HL-60/S4 treated with phorbol 12-myristate 13-acetate at 8.2 ng/mL for 4 days and 3 days (cell line): ENCODE results near the gene PM20D2.
"Not testable (repeated sequence)": the region's sequence is repeated elsewhere in the genome, so short reads cannot be mapped to it uniquely, and the experiment has no call there.

ENCODE experiments used
- in situ Hi-C: fragments of 300-500 bp; cut with MboI; formaldehyde crosslinking; loops from 2 replicates; pipeline ENCODE4 v1.15.0; 2022; ENCODE audit warnings: low sequenced_read_pairs

The PM20D2 gene, protein sequence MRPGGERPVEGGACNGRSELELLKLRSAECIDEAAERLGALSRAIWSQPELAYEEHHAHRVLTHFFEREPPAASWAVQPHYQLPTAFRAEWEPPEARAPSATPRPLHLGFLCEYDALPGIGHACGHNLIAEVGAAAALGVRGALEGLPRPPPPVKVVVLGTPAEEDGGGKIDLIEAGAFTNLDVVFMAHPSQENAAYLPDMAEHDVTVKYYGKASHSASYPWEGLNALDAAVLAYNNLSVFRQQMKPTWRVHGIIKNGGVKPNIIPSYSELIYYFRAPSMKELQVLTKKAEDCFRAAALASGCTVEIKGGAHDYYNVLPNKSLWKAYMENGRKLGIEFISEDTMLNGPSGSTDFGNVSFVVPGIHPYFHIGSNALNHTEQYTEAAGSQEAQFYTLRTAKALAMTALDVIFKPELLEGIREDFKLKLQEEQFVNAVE

DNA sequence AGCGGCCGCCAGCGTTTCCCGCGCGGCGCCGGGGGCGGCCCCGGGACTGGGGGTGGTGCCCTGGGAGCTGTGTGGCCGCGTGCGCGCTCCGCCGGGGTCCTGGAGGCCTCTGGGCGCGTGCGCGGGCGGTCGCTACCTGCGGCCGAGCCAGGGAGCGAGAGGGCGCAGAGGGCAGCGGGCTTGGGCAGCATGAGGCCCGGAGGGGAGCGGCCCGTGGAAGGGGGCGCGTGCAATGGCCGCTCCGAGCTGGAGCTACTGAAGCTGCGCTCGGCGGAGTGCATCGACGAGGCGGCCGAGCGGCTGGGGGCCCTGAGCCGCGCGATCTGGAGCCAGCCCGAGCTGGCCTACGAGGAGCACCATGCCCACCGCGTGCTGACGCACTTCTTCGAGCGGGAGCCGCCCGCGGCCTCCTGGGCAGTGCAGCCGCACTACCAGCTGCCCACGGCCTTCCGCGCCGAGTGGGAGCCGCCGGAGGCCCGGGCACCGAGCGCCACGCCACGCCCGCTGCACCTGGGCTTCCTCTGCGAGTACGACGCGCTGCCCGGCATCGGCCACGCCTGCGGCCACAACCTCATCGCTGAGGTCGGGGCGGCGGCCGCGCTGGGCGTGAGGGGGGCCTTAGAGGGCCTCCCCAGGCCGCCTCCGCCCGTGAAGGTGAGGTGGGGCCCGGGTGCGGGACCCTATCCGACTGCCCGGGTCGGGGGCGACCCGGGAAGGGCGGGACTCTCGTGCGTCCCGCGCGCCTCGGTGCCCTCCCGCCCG is at the start of gene PM20D2:
Gene PM20D2 (plus strand): TSS at position 100 of the 762 bp plus-strand sequence. CDS start 90 bp downstream, at position 190.
- in situ Hi-C loops = no loop called here

DNA sequence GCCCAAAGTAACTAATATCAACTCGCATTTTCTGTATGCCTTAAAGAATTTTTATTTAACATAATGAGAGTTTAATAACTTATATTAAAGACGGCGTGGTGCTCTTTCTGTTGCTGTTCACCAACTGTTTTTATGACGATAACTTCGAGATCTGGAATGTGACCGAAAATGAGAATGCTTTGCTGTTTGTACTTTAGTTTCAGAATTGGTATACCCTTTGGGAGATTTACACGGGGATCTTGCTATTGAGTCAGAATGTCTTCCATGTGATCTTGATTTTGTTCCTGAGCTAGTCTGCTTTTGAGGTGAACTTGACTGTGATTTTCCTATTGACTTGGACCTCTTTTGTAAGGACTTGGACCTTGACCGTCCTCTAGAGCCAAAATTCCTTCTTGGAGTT is 47.4 kb upstream of the PM20D2 start:
- in situ Hi-C loops = no loop called here

DNA sequence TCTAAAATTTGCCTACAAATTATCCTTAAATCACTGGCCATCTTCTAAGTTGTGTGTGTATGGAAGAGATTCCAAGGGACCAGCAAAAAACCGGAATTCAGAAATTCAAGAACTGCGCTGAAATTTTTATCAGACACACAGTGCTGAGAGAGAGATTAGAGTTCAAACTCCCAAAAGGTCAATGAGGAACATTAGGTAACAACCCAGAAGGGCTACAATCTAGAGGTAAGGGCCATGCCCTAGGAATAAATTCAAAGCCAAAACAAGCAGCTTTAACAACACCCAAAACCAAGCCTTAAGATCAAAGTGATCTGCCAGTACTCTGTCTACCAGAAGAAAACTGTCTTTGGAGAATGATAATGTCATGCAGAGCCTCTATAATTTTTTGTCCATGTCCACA is 45.7 kb upstream of the PM20D2 start:
- in situ Hi-C loops = loop anchor here (25.0 kb wide), 1 partner anchor 137 kb away; no protein-coding TSS in a partner anchor

DNA sequence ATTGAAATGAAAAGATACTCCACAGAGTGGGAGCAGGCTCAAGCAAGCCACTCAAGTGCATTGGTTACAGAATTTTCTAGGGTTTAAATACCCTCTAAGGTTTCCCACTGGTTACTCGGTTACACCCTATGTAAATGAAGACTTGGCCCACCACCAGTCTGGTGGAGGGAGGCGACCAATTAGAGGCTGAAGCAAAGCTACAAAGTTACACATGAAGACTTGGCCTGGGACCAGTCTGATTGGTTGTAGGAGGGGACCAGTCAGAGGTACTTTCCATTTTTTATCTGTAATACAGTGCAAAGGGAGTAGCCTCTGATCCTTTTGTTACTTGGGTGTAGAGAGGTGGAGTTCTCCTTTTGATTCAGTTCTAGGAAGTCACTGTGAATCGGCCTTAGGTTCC is 35.6 kb upstream of the PM20D2 start:
- in situ Hi-C loops = loop anchor here (25.0 kb wide), 1 partner anchor 127 kb away; no protein-coding TSS in a partner anchor

DNA sequence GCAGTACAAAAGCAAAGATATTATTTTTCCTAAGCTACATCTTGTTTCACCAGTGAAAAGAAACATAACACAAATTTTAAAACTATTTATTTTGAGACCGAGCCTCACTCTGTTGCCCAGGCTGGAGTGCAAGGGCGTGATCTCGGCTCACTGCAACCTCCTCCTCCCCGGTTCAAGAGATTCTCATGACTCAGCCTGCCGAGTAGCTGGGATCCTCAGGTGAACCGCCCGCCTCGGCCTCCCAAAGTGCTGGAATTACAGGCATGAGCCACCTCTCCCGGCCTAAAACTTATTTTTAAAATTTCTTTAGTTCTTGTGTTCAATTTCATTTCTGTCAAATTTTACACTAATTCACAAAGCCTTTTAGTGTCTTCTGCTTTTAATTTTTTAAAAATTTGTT is 33.9 kb upstream of the PM20D2 start:
- in situ Hi-C loops = loop anchor here (25.0 kb wide), 1 partner anchor 125 kb away; no protein-coding TSS in a partner anchor

DNA sequence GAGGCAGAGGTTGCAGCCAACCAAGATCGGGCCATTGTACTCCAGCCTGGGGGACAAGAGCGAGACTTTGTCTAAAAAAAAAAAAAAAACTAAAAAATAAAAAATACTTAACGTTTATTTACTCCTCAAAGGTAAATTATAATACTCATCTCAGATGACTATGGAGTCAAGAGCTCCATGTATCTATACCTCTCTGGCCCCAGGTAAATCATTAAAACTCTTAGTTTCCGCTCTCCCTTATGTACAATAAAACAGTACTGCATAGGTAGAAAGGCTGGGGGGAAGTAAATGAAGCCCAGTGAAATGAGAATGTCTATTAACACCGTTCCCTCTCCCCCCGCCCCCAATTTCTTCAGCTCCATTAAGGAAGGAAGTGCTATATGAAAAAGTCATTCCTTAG is 29.2 kb upstream of the PM20D2 start:
- in situ Hi-C loops = loop anchor here (25.0 kb wide), 1 partner anchor 121 kb away; no protein-coding TSS in a partner anchor

DNA sequence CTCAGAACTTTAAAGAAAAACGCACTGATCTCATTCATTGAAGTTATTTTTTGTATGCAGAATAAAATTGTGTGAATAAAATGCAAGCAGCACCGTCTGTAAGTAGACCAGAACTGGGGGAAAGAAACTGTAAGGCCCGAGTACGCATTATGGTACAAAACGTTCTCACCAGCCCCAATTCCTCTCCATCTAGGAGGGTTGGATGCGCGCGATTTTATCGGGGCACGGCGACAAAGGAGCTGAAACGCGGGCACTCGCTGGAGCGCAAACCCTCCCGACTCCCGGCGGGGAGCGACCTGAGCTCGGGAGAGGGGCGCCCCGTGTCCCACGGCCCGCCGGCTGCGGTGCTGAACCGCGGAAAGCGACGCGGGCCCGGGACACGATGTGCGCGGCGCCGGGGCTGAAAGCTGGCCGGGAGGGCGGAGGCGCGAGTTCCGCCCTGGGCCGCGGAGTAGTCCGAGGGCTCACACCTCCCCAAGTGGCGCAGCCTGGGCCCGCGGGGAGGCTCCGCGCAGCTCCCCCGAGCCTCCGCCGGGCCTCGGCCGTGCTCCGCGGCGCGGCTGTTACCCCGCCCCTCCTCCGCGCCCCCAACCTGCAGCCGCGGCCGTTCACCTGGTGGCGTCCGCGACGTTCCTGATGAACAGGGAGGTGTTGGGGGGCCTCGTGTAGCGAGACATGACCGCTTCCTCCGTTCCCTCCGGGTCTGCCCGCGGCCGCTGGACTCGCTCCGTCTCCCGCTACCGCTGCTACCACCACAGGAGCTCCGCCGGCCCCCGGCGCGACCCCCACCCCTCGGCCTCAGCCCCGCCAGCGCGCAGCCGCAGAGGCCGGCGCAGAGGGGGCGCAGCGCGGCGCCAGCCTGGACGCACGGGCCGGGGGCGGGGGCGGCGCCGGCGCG is 28.4 kb upstream of the PM20D2 start, which contains the start of gene SRSF12:
Gene SRSF12 (minus strand): TSS at position 861 of the 898 bp plus-strand sequence. CDS start 184 bp downstream, at position 677.
- in situ Hi-C loops = loop anchor here (25.0 kb wide), 1 partner anchor 120 kb away; no protein-coding TSS in a partner anchor

DNA sequence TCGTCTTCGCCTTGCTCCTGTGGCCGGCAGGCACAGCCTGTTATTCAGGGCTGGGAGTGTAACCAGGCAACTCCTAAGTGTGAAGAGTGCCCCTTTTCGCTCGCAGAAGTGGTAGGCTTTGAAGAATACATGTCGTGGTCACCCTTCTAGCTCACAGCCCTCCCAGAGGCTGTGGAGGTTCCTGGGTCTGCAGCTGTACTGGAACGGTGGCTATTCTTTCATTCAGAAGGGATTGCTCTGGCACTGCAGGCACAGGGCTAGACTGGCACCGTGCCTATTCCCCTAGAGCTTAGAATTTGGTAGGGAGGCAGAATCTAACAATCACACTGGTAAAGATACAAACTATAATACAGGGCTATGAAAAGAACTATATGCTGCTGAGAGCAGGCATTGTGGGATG is 26.9 kb upstream of the PM20D2 start:
- in situ Hi-C loops = loop anchor here (25.0 kb wide), 1 partner anchor 118 kb away; no protein-coding TSS in a partner anchor

DNA sequence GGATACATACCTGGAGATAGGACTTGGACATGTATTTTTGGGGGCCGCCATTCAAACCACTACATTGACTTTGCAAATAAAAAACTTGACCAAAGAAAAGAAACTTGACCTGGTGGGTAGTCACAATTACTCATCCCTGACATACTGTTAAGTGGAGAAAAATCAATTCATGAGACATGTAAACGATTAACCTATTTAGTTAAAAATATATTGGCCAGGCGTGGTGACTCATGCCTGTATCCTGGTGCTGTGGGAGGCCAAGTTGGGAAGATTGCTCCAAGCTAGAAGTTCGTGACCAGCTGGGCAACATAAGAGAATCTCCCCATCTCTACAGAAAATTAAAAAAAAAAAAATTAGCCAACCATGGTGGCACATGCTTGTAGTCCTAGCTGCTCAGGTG is 25.5 kb upstream of the PM20D2 start:
- in situ Hi-C loops = loop anchor here (25.0 kb wide), 1 partner anchor 117 kb away; no protein-coding TSS in a partner anchor

DNA sequence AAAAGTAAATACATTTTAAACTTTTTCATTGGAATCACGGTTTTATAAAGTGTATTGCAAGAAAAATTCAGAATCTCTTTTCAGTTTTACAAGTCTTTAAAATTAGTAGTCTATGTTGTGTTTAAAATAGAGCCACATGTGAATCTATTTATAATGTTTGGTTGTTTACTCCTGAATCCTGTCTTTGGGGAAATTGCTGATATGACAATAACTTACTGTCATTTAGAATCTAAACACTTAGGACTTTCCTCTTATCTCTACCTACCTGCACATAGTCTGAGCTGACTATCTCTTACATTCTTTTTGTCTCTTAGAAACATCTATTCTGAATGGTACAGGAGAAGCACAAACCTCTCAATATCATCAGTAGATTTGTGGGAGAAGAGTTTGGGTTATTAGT is 23.9 kb upstream of the PM20D2 start:
- in situ Hi-C loops = loop anchor here (25.0 kb wide), 1 partner anchor 115 kb away; no protein-coding TSS in a partner anchor

DNA sequence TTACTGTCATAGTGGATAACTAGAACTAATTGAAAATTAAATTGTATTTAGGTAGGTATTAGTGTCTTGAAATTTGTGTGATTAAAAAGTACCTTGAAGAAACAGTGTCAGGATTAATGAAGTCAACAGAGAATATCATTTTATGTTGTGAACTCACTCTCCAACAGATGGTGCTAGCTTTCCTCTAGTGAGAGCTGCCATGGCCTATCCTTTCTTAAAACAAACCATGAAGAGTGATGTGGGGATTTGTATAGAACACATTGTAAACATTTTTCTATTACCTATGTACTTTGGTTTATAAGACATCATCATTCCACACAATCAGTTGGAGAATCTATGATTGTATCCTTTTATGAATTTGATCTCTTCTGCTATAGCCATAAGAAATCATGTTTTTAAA is 23.2 kb upstream of the PM20D2 start:
- in situ Hi-C loops = loop anchor here (25.0 kb wide), 1 partner anchor 115 kb away; no protein-coding TSS in a partner anchor

DNA sequence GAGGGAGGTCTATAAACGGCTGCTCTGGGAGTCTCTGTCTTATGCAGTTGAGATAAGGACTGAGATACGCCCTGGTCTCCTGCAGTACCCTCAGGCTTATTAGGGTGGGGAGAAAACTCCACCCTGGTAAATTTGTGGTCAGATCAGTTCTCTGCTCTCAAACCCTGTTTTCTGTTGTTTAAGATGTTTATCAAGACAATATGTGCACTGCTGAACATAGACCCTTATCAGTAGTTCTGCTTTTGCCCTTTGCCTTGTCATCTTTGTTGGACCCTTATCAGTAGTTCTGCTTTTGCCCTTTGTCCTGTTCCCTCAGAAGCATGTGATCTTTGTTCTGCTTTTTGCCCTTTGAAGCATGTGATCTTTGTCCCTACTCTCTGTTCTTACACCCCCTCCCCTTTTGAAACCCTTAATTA is 17.6 kb upstream of the PM20D2 start:
- in situ Hi-C loops = not testable (repeated sequence)

DNA sequence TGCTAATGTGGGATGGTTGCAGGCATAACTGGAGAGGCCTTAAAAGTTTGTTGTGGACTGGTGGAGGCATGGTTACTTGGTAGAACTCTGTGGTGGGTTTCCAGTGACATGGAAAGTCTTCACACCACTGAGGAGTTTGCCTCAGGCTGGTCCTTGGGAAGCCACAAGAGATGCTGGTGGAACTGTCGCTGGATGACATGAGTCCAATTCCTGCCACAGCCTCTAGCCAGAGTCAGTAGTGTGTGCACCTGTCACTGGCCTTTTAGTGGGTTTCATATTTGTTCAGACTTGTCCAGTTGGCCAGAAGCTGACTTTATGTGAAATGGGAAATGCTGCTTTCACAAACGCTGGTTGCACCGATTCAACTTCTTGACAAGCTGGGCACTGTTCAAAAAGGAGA is 14.3 kb upstream of the PM20D2 start:
- in situ Hi-C loops = no loop called here

DNA sequence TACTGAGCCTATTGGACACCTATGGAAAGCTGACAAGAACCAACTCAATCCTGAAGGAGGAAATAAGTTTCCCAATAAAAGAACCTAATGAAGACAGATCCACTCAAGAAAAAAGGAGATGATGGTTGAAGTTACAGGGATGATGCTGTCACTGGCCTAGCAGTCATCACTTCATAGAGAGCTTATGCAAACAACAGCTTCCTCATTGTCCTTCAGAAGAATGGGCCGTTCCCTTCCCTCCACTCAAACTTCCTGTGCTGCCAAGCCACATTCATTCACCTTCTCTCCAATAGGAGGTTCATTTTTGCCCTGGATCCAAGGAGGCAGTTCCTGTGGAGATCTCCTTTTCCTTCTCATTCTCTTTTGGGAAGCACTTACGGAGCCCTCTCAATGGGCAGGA is 13.8 kb upstream of the PM20D2 start:
- in situ Hi-C loops = no loop called here

DNA sequence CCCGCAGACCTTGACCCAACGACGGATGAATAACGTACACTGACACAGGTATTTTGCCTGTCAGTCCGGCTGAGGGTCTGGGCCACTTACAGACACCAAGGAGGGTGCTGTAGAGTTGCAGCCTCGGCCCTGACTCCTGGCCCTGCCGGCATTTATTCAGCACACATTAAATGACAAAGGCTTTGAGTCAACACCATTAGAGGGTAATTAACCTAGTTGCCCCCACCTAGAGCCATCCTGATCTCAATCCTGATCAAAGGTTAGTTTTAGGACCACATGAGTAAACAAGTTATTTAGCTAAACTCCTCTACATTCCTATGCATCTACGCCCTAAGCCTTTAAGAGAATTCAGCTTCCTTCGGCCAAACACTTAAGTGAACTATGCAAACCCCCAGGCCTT is 11.9 kb upstream of the PM20D2 start:
- in situ Hi-C loops = no loop called here

DNA sequence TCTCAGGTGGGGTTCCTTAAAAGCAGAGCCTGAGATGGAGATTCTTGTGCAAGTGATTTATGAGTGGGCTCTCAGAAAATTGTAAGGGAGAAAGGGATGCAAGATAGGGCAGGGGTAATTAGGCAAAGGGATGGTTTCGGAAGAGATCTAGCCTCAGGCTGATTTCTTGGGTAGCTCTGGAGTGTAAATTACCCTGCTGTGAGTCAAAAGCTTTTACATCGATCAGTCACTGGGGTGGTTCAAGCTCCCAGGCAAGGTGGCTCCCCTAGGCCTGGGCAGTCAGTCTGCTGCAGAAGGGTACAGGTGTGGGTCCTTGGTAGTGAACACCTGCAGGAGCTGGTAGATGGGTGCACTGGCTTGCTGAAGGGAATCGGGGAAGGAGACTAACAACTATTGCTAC is 11.1 kb upstream of the PM20D2 start:
- in situ Hi-C loops = no loop called here

DNA sequence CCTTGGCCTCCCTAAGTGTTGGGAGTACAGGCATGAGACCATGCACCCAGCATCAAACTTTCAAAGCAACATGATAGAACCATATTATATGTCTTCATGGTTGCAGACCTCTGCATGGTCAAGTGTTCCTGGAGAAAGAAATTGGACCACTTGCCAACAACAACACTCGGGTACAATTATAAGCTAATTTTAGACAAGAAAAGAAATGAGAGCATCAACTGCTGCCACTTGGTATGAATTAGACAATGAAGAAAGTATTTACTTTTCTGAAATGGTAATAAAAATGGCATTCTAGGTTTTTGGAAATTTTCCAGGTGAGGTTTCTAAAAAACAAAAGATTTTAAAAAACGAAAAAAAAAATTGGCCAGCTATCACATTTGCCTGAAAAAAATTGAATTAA is 7.7 kb upstream of the PM20D2 start:
- in situ Hi-C loops = no loop called here

DNA sequence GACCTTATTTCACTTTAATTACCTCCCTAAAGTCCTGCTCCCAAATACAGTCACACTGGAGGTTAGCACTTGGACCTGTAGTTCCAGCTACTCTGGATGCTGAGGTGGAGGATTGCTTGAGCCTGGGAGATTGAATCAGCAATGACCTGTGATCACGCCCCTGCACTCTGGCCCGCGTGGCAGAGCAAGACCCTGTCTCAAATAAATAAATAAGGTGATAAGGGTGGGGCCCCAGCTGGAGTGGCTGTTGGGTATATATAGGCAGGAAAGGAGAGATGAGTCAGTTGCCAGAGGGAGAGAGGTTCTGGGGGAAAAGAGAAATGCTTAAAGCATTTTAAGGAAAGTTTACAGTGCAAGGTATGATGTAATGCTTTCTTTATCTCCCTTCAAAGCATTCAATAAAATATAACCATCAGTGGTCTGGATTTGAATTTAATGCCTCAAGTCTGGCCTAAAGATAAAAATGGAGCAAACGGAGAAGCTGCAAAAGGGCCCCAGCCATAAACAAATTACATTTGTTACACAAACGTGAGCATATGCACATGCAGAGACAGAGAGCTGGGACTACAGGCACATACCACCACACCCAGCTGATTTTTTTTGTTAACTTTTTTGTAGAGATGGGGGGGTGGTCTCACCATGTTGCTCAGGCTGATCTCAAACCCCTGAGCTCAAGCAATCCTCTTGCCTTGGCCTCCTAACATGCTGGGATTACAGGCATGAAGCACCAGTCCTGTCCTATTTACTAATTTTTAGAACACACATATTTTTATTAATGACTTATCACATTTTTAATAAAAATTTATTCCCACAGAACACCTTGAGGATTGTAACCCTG is 6.1 kb upstream of the PM20D2 start:
- in situ Hi-C loops = no loop called here

DNA sequence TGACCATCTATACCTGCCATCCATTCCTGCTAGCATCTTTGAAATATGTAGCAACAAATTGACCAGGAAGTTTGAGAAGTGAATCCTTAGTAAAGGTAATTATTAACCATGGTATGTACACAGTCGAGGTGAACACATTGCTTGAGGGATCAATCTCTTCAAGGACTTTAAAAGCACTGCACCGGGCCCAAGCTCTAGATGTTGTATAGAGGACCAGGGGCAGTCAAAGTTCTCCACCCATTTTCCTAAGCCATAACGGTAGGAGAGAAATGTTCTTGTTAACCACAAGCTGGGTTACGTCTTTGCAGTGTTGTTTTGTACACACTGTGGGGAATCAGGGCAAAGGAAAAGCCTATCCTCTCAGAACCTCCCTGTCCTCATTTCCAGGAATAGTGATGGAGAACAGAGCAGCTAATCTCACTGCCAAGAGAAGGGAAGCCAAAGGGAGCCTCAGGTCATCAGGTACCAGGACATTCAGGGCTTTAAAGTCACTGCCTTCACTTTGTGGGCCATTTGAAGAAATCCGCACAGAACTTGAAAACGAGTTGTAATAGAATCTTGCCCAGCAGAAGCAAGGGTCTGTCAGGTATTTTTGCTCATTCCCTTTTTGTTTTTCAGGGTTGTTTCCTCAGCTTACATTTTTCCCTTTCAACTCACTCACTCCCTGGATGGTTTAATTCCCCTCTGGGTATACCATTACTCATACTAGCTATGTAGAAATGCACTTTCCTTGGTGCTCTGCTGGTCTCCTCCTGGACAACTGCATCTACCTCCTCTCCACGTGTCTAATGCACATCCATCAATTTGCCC is 5.3 kb upstream of the PM20D2 start:
- in situ Hi-C loops = no loop called here
